Peyer's patch (tissue), 4 donors: Measurements from ENCODE around the gene CD247.

Experiments used
- POLR2A ChIP-seq, 2 donors: fragments of 450-650 bp; IDR thresholded peaks; one replicate each; pipeline ENCODE4 v1.5.1; 2017; ENCODE audit warnings: antibody characterized with exemption in 2 of 2, mild to moderate bottlenecking in 2 of 2, moderate library complexity in 2 of 2
- TF ChIP-seq, protein P1 (sequence below), 6 experiments: fragments of 450-650 bp in 4 of 6; fragments of 200-600 bp in 2 of 6; sonication (generic) in 1 of 6; IDR thresholded peaks; one replicate each; pipeline ENCODE4 v1.5.1; 2017 to 2019; ENCODE audit warnings: antibody characterized with exemption in 6 of 6, mild to moderate bottlenecking in 3 of 6, moderate library complexity in 1 of 6

DNA sequence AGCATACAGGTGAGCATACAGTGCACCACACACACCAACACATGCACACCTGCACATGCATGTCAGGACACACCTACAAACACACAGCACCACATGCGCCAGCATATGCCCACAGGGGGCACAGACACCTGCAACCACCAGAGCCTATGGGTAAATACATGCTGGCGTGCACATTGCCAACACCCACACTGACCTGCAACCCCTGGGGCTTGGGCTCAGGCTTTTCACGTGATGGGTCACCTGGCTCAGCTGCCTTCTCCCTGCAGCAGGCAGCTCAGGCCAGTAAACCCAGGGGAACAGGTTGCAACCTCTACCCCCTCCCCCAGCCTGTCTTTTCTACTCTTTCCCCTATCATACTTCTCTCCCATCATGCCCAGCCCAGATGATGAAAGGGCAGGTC lies 8.1 kb downstream of the CD247 start:
- TF ChIP-seq, protein P1, sequence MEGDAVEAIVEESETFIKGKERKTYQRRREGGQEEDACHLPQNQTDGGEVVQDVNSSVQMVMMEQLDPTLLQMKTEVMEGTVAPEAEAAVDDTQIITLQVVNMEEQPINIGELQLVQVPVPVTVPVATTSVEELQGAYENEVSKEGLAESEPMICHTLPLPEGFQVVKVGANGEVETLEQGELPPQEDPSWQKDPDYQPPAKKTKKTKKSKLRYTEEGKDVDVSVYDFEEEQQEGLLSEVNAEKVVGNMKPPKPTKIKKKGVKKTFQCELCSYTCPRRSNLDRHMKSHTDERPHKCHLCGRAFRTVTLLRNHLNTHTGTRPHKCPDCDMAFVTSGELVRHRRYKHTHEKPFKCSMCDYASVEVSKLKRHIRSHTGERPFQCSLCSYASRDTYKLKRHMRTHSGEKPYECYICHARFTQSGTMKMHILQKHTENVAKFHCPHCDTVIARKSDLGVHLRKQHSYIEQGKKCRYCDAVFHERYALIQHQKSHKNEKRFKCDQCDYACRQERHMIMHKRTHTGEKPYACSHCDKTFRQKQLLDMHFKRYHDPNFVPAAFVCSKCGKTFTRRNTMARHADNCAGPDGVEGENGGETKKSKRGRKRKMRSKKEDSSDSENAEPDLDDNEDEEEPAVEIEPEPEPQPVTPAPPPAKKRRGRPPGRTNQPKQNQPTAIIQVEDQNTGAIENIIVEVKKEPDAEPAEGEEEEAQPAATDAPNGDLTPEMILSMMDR (IDR thresholded peaks at IDR 0.05), result no peak
- no peak for TF ChIP-seq POLR2A (IDR thresholded peaks at IDR 0.05)
